Measurements from ENCODE around the gene NDUFAF7. TPM values are rescaled to one million over a fixed set of nuclear protein-coding genes. Genes with fewer than 3 reads are reported as not detected.
A peak's percentile ranks its signal among the peaks of the same experiment; 100 is the strongest.

The NDUFAF7 gene
- total and polyA plus RNA-seq, 9 of the 15 experiments (the other 6 are each of a cell fraction or from before 2014, with no cell fraction given), result 14.9 to 41.6 (median 23.9) TPM

GRCh38 chr2:37189452-37190153 lies 41.9 kb upstream of the NDUFAF7 start (continued):
- TF ChIP-seq CXXC5 (CRISPR knock-in tag; IDR thresholded peaks at IDR 0.05), result no peak

GRCh38 chr2:37190290-37190689 lies 41.2 kb upstream of the NDUFAF7 start:
- H3K9ac ChIP-seq (ENCODE audit: insufficient read depth in 1 of 2, low read depth in 2 of 2, low read length in 2 of 2), result no peak overlapping the region
- H2AFZ ChIP-seq (ENCODE audit: low read depth, low read length), result peak overlapping the region; percentile 66
- CTCF ChIA-PET (ENCODE audit: low intra/inter-chr PET ratio), result no interaction called here
- 52% methylated on average over 4 of the region's 4 CpGs for WGBS (ENCODE audit: insufficient coverage, low coverage, missing lambda C conversion rate)
- no peaks in the 10 kb centered on the region for H4K20me1 ChIP-seq (replicated peaks; ENCODE audit: control insufficient read depth, insufficient read depth, low read length)
- peaks cover 0 to 8% of the 10 kb centered on the region in 2 experiments; a peak in 2 of 5 replicates for H3K27me3 ChIP-seq (ENCODE audit: control insufficient read depth in 2 of 2, insufficient read depth in 2 of 2, low read length in 2 of 2)
- intact Hi-C loops (cut with micrococcal nuclease) (no loop called here), in situ Hi-C loops (cut with MboI) (no loop called here)
- H3K9me3 ChIP-seq (replicated peaks; ENCODE audit: control insufficient read depth, insufficient read depth, low read depth, low read length), result no peaks in the 10 kb centered on the region
- no peaks in the 10 kb centered on the region for H3K79me2 ChIP-seq (ENCODE audit: control insufficient read depth, insufficient read depth, low read length)
- H3K4me1 ChIP-seq (replicated peaks in 1 of 2; ENCODE audit: control insufficient read depth in 2 of 2, insufficient read depth in 2 of 2, low read length in 2 of 2), result peaks cover 3 to 9% of the 10 kb centered on the region in 2 experiments; a peak in 2 of 5 replicates
- H3K9me1 ChIP-seq (ENCODE audit: control insufficient read depth, insufficient read depth, low read length), result no peaks in the 10 kb centered on the region
- POLR2A ChIA-PET, result interaction anchor here (0.8 to 1.6 kb wide), 3 partner anchors 8 to 13 kb away, joined by 3 to 8 read pairs (median 4); no protein-coding TSS in a partner anchor
- no peaks in the 10 kb centered on the region for H3K36me3 ChIP-seq (ENCODE audit: control insufficient read depth, insufficient read depth, low read length)
- no peak for FAIRE-seq
- H3K27ac ChIP-seq (ENCODE audit: extremely low read depth, low read depth, low read length), result no peak overlapping the region
- peak; percentile 15; the same call in 2 of the 3 replicates for ATAC-seq
- BruUV-seq (replicated peaks), result no TSS peak
- H3K4me3 ChIP-seq, result no peak overlapping the region
- H3K4me2 ChIP-seq (ENCODE audit: insufficient read depth, low read length), result no peak overlapping the region; the same call in 1 of the 2 replicates
- no peak for DNase-seq (ENCODE audit: extremely low read depth in 1 of 4, low spot score in 3 of 4)
- TF ChIP-seq PKNOX1 (IDR thresholded peaks at IDR 0.05) (no peak), EP400 (IDR thresholded peaks at IDR 0.05) (no peak), SREBF1 (IDR thresholded peaks at IDR 0.05; ENCODE audit: borderline replicate concordance, low read depth, low read length) (no peak), ZNF584 (CRISPR knock-in tag; IDR thresholded peaks at IDR 0.05; ENCODE audit: low read depth) (peak; percentile 39; the same call in 1 of the 2 replicates), TAF7 (tag; IDR thresholded peaks at IDR 0.05) (0 out of 2 replicates have a peak, but pooled peaks have one; percentile 8), PYGO2 (tag; IDR thresholded peaks at IDR 0.05) (no peak), HMBOX1 (IDR thresholded peaks at IDR 0.05) (peak; percentile 74), HLTF (IDR thresholded peaks at IDR 0.05) (no peak), EP300 (IDR thresholded peaks at IDR 0.05; ENCODE audit: low read length) (peak; percentile 21; the same call in 1 of the 2 replicates), CEBPG (CRISPR knock-in tag; IDR thresholded peaks at IDR 0.05) (no peak), CEBPG (tag; conservative IDR thresholded peaks at IDR 0.05 in 1 of 2, IDR thresholded peaks at IDR 0.05 in 1 of 2) (peak; percentile 20 to 90; a peak in 2 of 4 replicates), TRIM28 (IDR thresholded peaks at IDR 0.05) (no peak), E2F3 (CRISPR knock-in tag; IDR thresholded peaks at IDR 0.05) (no peak), ZSCAN29 (IDR thresholded peaks at IDR 0.05) (no peak), TRIM24 (IDR thresholded peaks at IDR 0.05) (peak; percentile 50 to 58; a peak in 2 of 4 replicates), NFE2 (IDR thresholded peaks at IDR 0.05; ENCODE audit: low read depth) (no peak), NRF1 (conservative IDR thresholded peaks at IDR 0.05 in 1 of 2, IDR thresholded peaks at IDR 0.05 in 1 of 2) (no peak), FOXK1 (CRISPR knock-in tag; IDR thresholded peaks at IDR 0.05; ENCODE audit: borderline replicate concordance) (no peak), MCM3 (IDR thresholded peaks at IDR 0.05) (no peak), ZNF384 (IDR thresholded peaks at IDR 0.05; ENCODE audit: low read depth, low read length) (no peak), RBM25 (IDR thresholded peaks at IDR 0.05; ENCODE audit: low read depth, low read length, severe bottlenecking) (no peak)

All from K562 (cell line).